ENCODE results near the gene NOS1AP. TPM values are rescaled to one million over a fixed set of nuclear protein-coding genes. Genes with fewer than 3 reads are reported as not detected.

Gene NOS1AP
- total and polyA plus RNA-seq, 2 donors (not counting 3 experiments of a cell fraction or from before 2014, with no cell fraction given): 1.3 to 5.4 TPM

DNA sequence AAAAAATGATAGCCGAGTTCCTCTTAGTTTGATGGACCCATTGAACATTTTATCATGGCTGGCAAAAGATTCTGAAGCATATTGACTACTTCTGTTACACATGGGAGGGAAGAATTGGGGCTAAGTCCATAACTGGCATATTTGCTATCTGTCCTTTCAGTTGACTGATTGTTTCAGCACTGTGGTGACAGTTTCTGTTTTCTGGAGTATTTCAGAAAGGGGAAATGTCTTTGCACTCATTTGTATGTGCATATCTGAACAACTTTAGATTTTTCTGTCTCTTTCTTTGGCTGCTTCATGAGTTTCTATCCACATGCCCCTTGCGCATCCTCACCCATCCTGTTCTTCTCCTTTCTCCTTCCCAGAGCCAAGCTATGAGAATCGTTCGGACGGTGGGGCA lies 274.0 kb downstream of the NOS1AP start:
- no peaks in the 10 kb centered on the region for H4K20me1 ChIP-seq (replicated peaks; ENCODE audit: control insufficient read depth, extremely low read depth, insufficient read depth, low read length)
- H3K4me3 ChIP-seq (replicated peaks in 1 of 3; ENCODE audit: insufficient read depth in 1 of 3, low read depth in 1 of 3, low read length in 3 of 3): no peak overlapping the region
- TF ChIP-seq GATA2 (IDR thresholded peaks at IDR 0.05; ENCODE audit: insufficient read depth, insufficient read length, low read depth, low read length): no peak
- no peak for TF ChIP-seq JUN (IDR thresholded peaks at IDR 0.05; ENCODE audit: borderline replicate concordance, insufficient read depth, insufficient read length, low read depth)
- TF ChIP-seq, protein P1, sequence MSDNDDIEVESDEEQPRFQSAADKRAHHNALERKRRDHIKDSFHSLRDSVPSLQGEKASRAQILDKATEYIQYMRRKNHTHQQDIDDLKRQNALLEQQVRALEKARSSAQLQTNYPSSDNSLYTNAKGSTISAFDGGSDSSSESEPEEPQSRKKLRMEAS (IDR thresholded peaks at IDR 0.05; ENCODE audit: insufficient read depth, insufficient read length): no peak
- no peak for TF ChIP-seq EZH2 (IDR thresholded peaks at IDR 0.05; ENCODE audit: borderline replicate concordance, low read depth, low read length, severe bottlenecking)
- TF ChIP-seq POLR2A (IDR thresholded peaks at IDR 0.05; ENCODE audit: low read depth, low read length): no peak
- TF ChIP-seq MYC (IDR thresholded peaks at IDR 0.05; ENCODE audit: low read depth, low read length): no peak
- no TSS peak for BruUV-seq (replicated peaks)
- H3K79me2 ChIP-seq (ENCODE audit: control insufficient read depth, insufficient read depth, low read length): no peaks in the 10 kb centered on the region
- intact Hi-C loops (cut with micrococcal nuclease) (no loop called here), dilution Hi-C loops (cut with MboI; ENCODE audit: extremely low pct_ligation_motif_present, low sequenced_read_pairs) (no loop called here)
- POLR2A ChIA-PET: no interaction called here
- H3K4me2 ChIP-seq (ENCODE audit: insufficient read depth, low read length): no peak overlapping the region
- no peak overlapping the region for H3K9ac ChIP-seq (replicated peaks; ENCODE audit: extremely low read depth, insufficient read depth, low read length)
- no peaks in the 10 kb centered on the region for H3K27me3 ChIP-seq (ENCODE audit: control insufficient read depth in 2 of 2, insufficient read depth in 2 of 2, low read length in 2 of 2)
- no peak for DNase-seq (ENCODE audit: low read depth, low spot score)
- H3K9me3 ChIP-seq (replicated peaks; ENCODE audit: control insufficient read depth, insufficient read depth, low read length): no peaks in the 10 kb centered on the region
- no peaks in the 10 kb centered on the region for H3K36me3 ChIP-seq (ENCODE audit: control insufficient read depth in 2 of 2, extremely low read depth in 1 of 2, insufficient read depth in 2 of 2, low read length in 2 of 2)
- H3K4me1 ChIP-seq (ENCODE audit: control insufficient read depth, extremely low read depth, insufficient read depth, low read length): no peaks in the 10 kb centered on the region
- CTCF ChIA-PET: no interaction called here
- H3K9me1 ChIP-seq (replicated peaks; ENCODE audit: control insufficient read depth, extremely low read depth, insufficient read depth, low read length): no peaks in the 10 kb centered on the region
- H3K27ac ChIP-seq (ENCODE audit: insufficient read depth, low read depth, low read length): no peak overlapping the region
- no peak for FAIRE-seq
- no peak overlapping the region for H2AFZ ChIP-seq (ENCODE audit: low read depth, low read length)

DNA sequence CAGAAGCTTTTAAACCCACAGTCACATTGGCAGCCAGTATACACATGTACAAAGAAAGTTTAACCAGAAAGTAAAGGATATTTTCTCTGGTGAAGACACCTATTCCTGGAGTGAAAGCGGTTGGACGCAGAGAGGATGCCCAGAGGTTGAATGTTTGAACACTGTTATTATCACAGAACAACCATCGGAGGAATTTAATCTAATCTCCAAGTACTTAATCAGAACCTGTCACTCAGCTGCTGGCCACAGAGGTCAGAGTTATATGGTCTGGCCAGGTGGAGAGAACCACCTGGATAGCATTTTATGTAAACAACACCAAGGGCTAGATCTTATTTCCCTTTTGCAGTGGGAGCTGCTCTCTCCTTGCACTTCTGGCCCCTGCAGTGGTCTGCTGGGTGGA lies 277.8 kb downstream of the NOS1AP start:
- TF ChIP-seq, protein P1 (IDR thresholded peaks at IDR 0.05; ENCODE audit: insufficient read depth, insufficient read length): no peak
- no peak for TF ChIP-seq FOS (IDR thresholded peaks at IDR 0.05; ENCODE audit: borderline replicate concordance, insufficient read depth, low read length)
- TF ChIP-seq POLR2AphosphoS5 (IDR thresholded peaks at IDR 0.05; ENCODE audit: insufficient read depth, low read depth, low read length): no peak
- TF ChIP-seq GATA2 (IDR thresholded peaks at IDR 0.05; ENCODE audit: insufficient read depth, insufficient read length, low read depth, low read length): no peak
- TF ChIP-seq, protein P2, sequence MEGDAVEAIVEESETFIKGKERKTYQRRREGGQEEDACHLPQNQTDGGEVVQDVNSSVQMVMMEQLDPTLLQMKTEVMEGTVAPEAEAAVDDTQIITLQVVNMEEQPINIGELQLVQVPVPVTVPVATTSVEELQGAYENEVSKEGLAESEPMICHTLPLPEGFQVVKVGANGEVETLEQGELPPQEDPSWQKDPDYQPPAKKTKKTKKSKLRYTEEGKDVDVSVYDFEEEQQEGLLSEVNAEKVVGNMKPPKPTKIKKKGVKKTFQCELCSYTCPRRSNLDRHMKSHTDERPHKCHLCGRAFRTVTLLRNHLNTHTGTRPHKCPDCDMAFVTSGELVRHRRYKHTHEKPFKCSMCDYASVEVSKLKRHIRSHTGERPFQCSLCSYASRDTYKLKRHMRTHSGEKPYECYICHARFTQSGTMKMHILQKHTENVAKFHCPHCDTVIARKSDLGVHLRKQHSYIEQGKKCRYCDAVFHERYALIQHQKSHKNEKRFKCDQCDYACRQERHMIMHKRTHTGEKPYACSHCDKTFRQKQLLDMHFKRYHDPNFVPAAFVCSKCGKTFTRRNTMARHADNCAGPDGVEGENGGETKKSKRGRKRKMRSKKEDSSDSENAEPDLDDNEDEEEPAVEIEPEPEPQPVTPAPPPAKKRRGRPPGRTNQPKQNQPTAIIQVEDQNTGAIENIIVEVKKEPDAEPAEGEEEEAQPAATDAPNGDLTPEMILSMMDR (IDR thresholded peaks at IDR 0.05; ENCODE audit: extremely low read depth in 1 of 2, insufficient read depth in 1 of 2, low read depth in 1 of 2, low read length in 2 of 2): no peak
- no peak for TF ChIP-seq MYC (IDR thresholded peaks at IDR 0.05; ENCODE audit: low read depth, low read length)
- no peak for TF ChIP-seq EZH2 (IDR thresholded peaks at IDR 0.05; ENCODE audit: borderline replicate concordance, low read depth, low read length, severe bottlenecking)
- no peak for TF ChIP-seq POLR2A (IDR thresholded peaks at IDR 0.05; ENCODE audit: low read depth, low read length)
- TF ChIP-seq JUN (IDR thresholded peaks at IDR 0.05; ENCODE audit: borderline replicate concordance, insufficient read depth, insufficient read length, low read depth): no peak
- Histone ChIP-seq H3K4me2 (ENCODE audit: insufficient read depth, low read length) (no peak overlapping the region), H3K4me3 (replicated peaks in 1 of 3; ENCODE audit: insufficient read depth in 1 of 3, low read depth in 1 of 3, low read length in 3 of 3) (no peak overlapping the region), H3K9me3 (replicated peaks; ENCODE audit: control insufficient read depth, insufficient read depth, low read length) (no peaks in the 10 kb centered on the region), H3K36me3 (ENCODE audit: control insufficient read depth in 2 of 2, extremely low read depth in 1 of 2, insufficient read depth in 2 of 2, low read length in 2 of 2) (no peaks in the 10 kb centered on the region), H3K4me1 (ENCODE audit: control insufficient read depth, extremely low read depth, insufficient read depth, low read length) (peaks cover 20% of the 10 kb centered on the region), H3K9me1 (replicated peaks; ENCODE audit: control insufficient read depth, extremely low read depth, insufficient read depth, low read length) (no peaks in the 10 kb centered on the region), H4K20me1 (replicated peaks; ENCODE audit: control insufficient read depth, extremely low read depth, insufficient read depth, low read length) (no peaks in the 10 kb centered on the region), H3K27me3 (ENCODE audit: control insufficient read depth in 2 of 2, insufficient read depth in 2 of 2, low read length in 2 of 2) (no peaks in the 10 kb centered on the region), H3K79me2 (ENCODE audit: control insufficient read depth, insufficient read depth, low read length) (no peaks in the 10 kb centered on the region), H3K9ac (replicated peaks; ENCODE audit: extremely low read depth, insufficient read depth, low read length) (no peak overlapping the region), H3K27ac (ENCODE audit: insufficient read depth, low read depth, low read length) (no peak overlapping the region), H2AFZ (ENCODE audit: low read depth, low read length) (no peak overlapping the region)
- DNase-seq (ENCODE audit: low read depth, low spot score): no peak
- FAIRE-seq: no peak
- BruUV-seq (replicated peaks): no TSS peak
- dilution Hi-C loops (cut with MboI; ENCODE audit: extremely low pct_ligation_motif_present, low sequenced_read_pairs): no loop called here
- intact Hi-C loops (cut with micrococcal nuclease): no loop called here
- CTCF ChIA-PET: interaction anchor here (0.7 to 1.3 kb wide), 3 partner anchors 9 to 291 kb away, joined by 3 read pairs; no protein-coding TSS in a partner anchor
- POLR2A ChIA-PET: no interaction called here
